ENCODE results near the gene M1AP.

- TF ChIP-seq, protein P1, sequence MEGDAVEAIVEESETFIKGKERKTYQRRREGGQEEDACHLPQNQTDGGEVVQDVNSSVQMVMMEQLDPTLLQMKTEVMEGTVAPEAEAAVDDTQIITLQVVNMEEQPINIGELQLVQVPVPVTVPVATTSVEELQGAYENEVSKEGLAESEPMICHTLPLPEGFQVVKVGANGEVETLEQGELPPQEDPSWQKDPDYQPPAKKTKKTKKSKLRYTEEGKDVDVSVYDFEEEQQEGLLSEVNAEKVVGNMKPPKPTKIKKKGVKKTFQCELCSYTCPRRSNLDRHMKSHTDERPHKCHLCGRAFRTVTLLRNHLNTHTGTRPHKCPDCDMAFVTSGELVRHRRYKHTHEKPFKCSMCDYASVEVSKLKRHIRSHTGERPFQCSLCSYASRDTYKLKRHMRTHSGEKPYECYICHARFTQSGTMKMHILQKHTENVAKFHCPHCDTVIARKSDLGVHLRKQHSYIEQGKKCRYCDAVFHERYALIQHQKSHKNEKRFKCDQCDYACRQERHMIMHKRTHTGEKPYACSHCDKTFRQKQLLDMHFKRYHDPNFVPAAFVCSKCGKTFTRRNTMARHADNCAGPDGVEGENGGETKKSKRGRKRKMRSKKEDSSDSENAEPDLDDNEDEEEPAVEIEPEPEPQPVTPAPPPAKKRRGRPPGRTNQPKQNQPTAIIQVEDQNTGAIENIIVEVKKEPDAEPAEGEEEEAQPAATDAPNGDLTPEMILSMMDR (IDR thresholded peaks at IDR 0.05; ENCODE audit: insufficient read depth, low read depth, low read length), result no peak
- TF ChIP-seq EZH2 (IDR thresholded peaks at IDR 0.05; ENCODE audit: insufficient read depth, low read length), result no peak
These were observed 64.6 kb downstream of the M1AP start for GRCh38 chr2:74583504-74583903.

Data from astrocyte (in vitro differentiated cells and primary cell).